Skeletal muscle satellite cell (primary cell): ENCODE data around the gene MICAL3.
"Not testable (repeated sequence)": the region's sequence is repeated elsewhere in the genome, so short reads cannot be mapped to it uniquely, and the experiment has no call there.

Experiments used
- H3K27me3 ChIP-seq: 2 replicates; pipeline ENCODE4 v1.7.0; 2013; ENCODE audit warnings: low read length; ENCODE audit not compliant: control insufficient read depth, insufficient read depth
- H3K36me3 ChIP-seq: 2 replicates; pipeline ENCODE4 v1.7.0; 2013; ENCODE audit warnings: mild to moderate bottlenecking, control low read depth, low read length; ENCODE audit not compliant: insufficient read depth
- H3K4me1 ChIP-seq: 2 replicates; pipeline ENCODE4 v1.7.0; 2013; ENCODE audit warnings: low read length; ENCODE audit not compliant: control insufficient read depth, insufficient read depth
- H3K4me2 ChIP-seq: 2 replicates; pipeline ENCODE4 v1.7.0; 2013; ENCODE audit warnings: mild to moderate bottlenecking, low read length
- H3K4me3 ChIP-seq: 2 replicates; pipeline ENCODE4 v1.7.0; 2013; ENCODE audit warnings: low read length
- H3K9ac ChIP-seq: 2 replicates; pipeline ENCODE4 v1.7.0; 2013; ENCODE audit warnings: mild to moderate bottlenecking, low read depth, low read length, moderate library complexity
- H3K9me3 ChIP-seq: replicated peaks from 2 replicates; pipeline ENCODE4 v1.7.0; 2013; ENCODE audit warnings: mild to moderate bottlenecking, control low read depth, low read length

Gene MICAL3

GRCh38 chr22:17772249-17772957 lies 252.0 kb downstream of the MICAL3 start:
- Histone ChIP-seq H3K36me3 (no peaks in the 10 kb centered on the region), H3K9me3 (no peaks in the 10 kb centered on the region), H3K4me3 (peak overlapping the region; percentile 73), H3K27me3 (no peaks in the 10 kb centered on the region), H3K4me2 (peak overlapping the region; percentile 96), H3K9ac (no peak overlapping the region), H3K4me1 (peaks cover 24% of the 10 kb centered on the region)

- H3K4me1 ChIP-seq = peaks cover 24% of the 10 kb centered on the region
- no peaks in the 10 kb centered on the region for H3K36me3 ChIP-seq
- no peaks in the 10 kb centered on the region for H3K9me3 ChIP-seq
- peak overlapping the region; percentile 11 for H3K4me2 ChIP-seq
- H3K27me3 ChIP-seq = no peaks in the 10 kb centered on the region
- H3K4me3 ChIP-seq = no peak overlapping the region
- no peak overlapping the region for H3K9ac ChIP-seq
Observed at GRCh38 chr22:17770180-17771077, 253.9 kb downstream of the MICAL3 start.

- H3K4me2 ChIP-seq = no peak overlapping the region
- H3K36me3 ChIP-seq = no peaks in the 10 kb centered on the region
- H3K27me3 ChIP-seq = no peaks in the 10 kb centered on the region
- no peak overlapping the region for H3K9ac ChIP-seq
- peaks cover 24% of the 10 kb centered on the region for H3K4me1 ChIP-seq
- H3K9me3 ChIP-seq = no peaks in the 10 kb centered on the region
- H3K4me3 ChIP-seq = no peak overlapping the region
Observed at GRCh38 chr22:17769716-17770082, 254.7 kb downstream of the MICAL3 start.

GRCh38 chr22:17769013-17769715 lies 255.2 kb downstream of the MICAL3 start:
- Histone ChIP-seq H3K4me2 (no peak overlapping the region), H3K9me3 (no peaks in the 10 kb centered on the region), H3K27me3 (no peaks in the 10 kb centered on the region), H3K36me3 (no peaks in the 10 kb centered on the region), H3K4me1 (peaks cover 24% of the 10 kb centered on the region), H3K9ac (no peak overlapping the region), H3K4me3 (no peak overlapping the region)

- Histone ChIP-seq H3K9ac (no peak overlapping the region), H3K4me2 (no peak overlapping the region), H3K4me3 (no peak overlapping the region), H3K36me3 (no peaks in the 10 kb centered on the region), H3K27me3 (no peaks in the 10 kb centered on the region), H3K4me1 (peaks cover 11% of the 10 kb centered on the region), H3K9me3 (no peaks in the 10 kb centered on the region)
Observed at GRCh38 chr22:17767233-17768065, 256.9 kb downstream of the MICAL3 start.

GRCh38 chr22:17764852-17765251 lies 259.5 kb downstream of the MICAL3 start:
- H3K9ac ChIP-seq, H3K4me2 ChIP-seq, H3K27me3 ChIP-seq, H3K4me3 ChIP-seq, H3K36me3 ChIP-seq, H3K4me1 ChIP-seq, H3K9me3 ChIP-seq: not testable (repeated sequence)

- H3K4me2 ChIP-seq = no peak overlapping the region
- H3K36me3 ChIP-seq = no peaks in the 10 kb centered on the region
- no peak overlapping the region for H3K4me3 ChIP-seq
- H3K4me1 ChIP-seq = no peaks in the 10 kb centered on the region
- no peaks in the 10 kb centered on the region for H3K27me3 ChIP-seq
- H3K9ac ChIP-seq = no peak overlapping the region
- no peaks in the 10 kb centered on the region for H3K9me3 ChIP-seq
Observed at GRCh38 chr22:17764036-17764435, 260.3 kb downstream of the MICAL3 start.

- H3K9me3 ChIP-seq, H3K9ac ChIP-seq, H3K36me3 ChIP-seq, H3K4me3 ChIP-seq, H3K4me2 ChIP-seq, H3K27me3 ChIP-seq, H3K4me1 ChIP-seq: not testable (repeated sequence)
Observed at GRCh38 chr22:17763442-17763841, 260.9 kb downstream of the MICAL3 start.

GRCh38 chr22:17761138-17761488 lies 263.2 kb downstream of the MICAL3 start:
- Histone ChIP-seq H3K36me3 (no peaks in the 10 kb centered on the region), H3K4me2 (no peak overlapping the region), H3K9ac (no peak overlapping the region), H3K9me3 (no peaks in the 10 kb centered on the region), H3K27me3 (no peaks in the 10 kb centered on the region), H3K4me3 (no peak overlapping the region), H3K4me1 (no peaks in the 10 kb centered on the region)

GRCh38 chr22:17754233-17754925 lies 270.0 kb downstream of the MICAL3 start:
- H3K36me3 ChIP-seq = no peaks in the 10 kb centered on the region
- H3K9ac ChIP-seq = no peak overlapping the region
- no peak overlapping the region for H3K4me2 ChIP-seq
- H3K27me3 ChIP-seq = no peaks in the 10 kb centered on the region
- H3K9me3 ChIP-seq = no peaks in the 10 kb centered on the region
- no peak overlapping the region for H3K4me3 ChIP-seq
- peaks cover 7% of the 10 kb centered on the region for H3K4me1 ChIP-seq
